Fibroblast of lung (primary cell): Measurements from ENCODE around the gene SPACA4. TPM values are rescaled to one million over a fixed set of nuclear protein-coding genes. Genes with fewer than 3 reads are reported as not detected.

Source experiments
- DNase-seq, 2 donors: peaks; one replicate each; pipeline versions ENCODE4 v3.0.0 to v3.0.0-alpha.2; 2010; ENCODE audit warnings: low read depth in 2 of 2
- H2AFZ ChIP-seq: 2 replicates; pipeline ENCODE4 v1.5.1; 2012; ENCODE audit warnings: low read length, control low read depth, inconsistent platforms
- H3K27ac ChIP-seq: 2 replicates; pipeline ENCODE4 v1.5.1; 2011; ENCODE audit warnings: low read length, control low read depth; ENCODE audit not compliant: insufficient read depth
- H3K27me3 ChIP-seq: 2 replicates; pipeline ENCODE4 v1.5.1; 2011; ENCODE audit warnings: mild to moderate bottlenecking, low read length; ENCODE audit not compliant: control insufficient read depth, insufficient read depth
- H3K36me3 ChIP-seq: 2 replicates; pipeline ENCODE4 v1.5.1; 2011; ENCODE audit warnings: low read length; ENCODE audit not compliant: control insufficient read depth, insufficient read depth
- H3K4me1 ChIP-seq: 2 replicates; pipeline ENCODE4 v1.5.1; 2011; ENCODE audit warnings: low read length; ENCODE audit not compliant: control insufficient read depth, insufficient read depth; ENCODE audit errors: extremely low read depth
- H3K4me2 ChIP-seq: 2 replicates; pipeline ENCODE4 v1.5.1; 2011; ENCODE audit warnings: low read length, control low read depth; ENCODE audit not compliant: insufficient read depth; ENCODE audit errors: extremely low read depth
- H3K4me3 ChIP-seq, 4 experiments: fragments of 200-600 bp in 1 of 4; sonication (generic) in 1 of 4; replicated peaks in 1 of 4; 2 replicates each; pipeline ENCODE4 v1.5.1; 2011 to 2016; ENCODE audit warnings: low read length in 4 of 4, low read depth in 3 of 4, mild to moderate bottlenecking in 3 of 4, control low read depth in 2 of 4, inconsistent platforms in 1 of 4, mixed read lengths in 1 of 4; ENCODE audit not compliant: insufficient read depth in 1 of 4; ENCODE audit errors: control extremely low read depth in 1 of 4
- H3K79me2 ChIP-seq: 2 replicates; pipeline ENCODE4 v1.5.1; 2012; ENCODE audit warnings: mild to moderate bottlenecking, low read length, inconsistent platforms; ENCODE audit not compliant: control insufficient read depth, insufficient read depth
- H3K9ac ChIP-seq: 2 replicates; pipeline ENCODE4 v1.5.1; 2011; ENCODE audit warnings: mild to moderate bottlenecking, low read length, control low read depth; ENCODE audit not compliant: insufficient read depth
- H3K9me3 ChIP-seq: 2 replicates; pipeline ENCODE4 v1.5.1; 2012; ENCODE audit warnings: low read depth, low read length; ENCODE audit not compliant: control insufficient read depth, insufficient read depth
- H4K20me1 ChIP-seq: 2 replicates; pipeline ENCODE4 v1.5.1; 2011; ENCODE audit warnings: low read length; ENCODE audit not compliant: control insufficient read depth, insufficient read depth; ENCODE audit errors: extremely low read depth
- CTCF ChIP-seq, 2 donors: IDR thresholded peaks in 1 of 2; conservative IDR thresholded peaks in 1 of 2; 1 replicate in 1 of 2; 2 replicates in 1 of 2; pipeline ENCODE4 v1.5.1; 2011 to 2012; ENCODE audit warnings: low read length in 2 of 2, control low read depth in 1 of 2, inconsistent platforms in 1 of 2, low read depth in 1 of 2, mild to moderate bottlenecking in 1 of 2
- EZH2 ChIP-seq: IDR thresholded peaks from 2 replicates; pipeline ENCODE4 v1.5.1; 2012; ENCODE audit warnings: low read length, control low read depth, mild to moderate bottlenecking; ENCODE audit errors: missing control alignments
- polyA plus RNA-seq, 2 donors: library from polyadenylated mRNA; depleted of rRNA in 1 of 2; stranded (reverse) in 1 of 2; unstranded in 1 of 2; fragments of >200 nt; gene quantifications; 2 replicates each; pipeline ENCODE4 v1.2.1, GENCODE V29; 2011 to 2012; ENCODE audit warnings: missing spikeins in 1 of 2
- total RNA-seq: library from RNA; depleted of rRNA; stranded (reverse); fragments of >200 nt; gene quantifications from 2 replicates; pipeline ENCODE4 v1.2.1, GENCODE V29; 2014

Gene SPACA4
- total and polyA plus RNA-seq, 2 donors (not counting 1 experiment from before 2014, with no cell fraction given) = not detected

GRCh38 chr19:48588670-48589401 is 17.7 kb upstream of the SPACA4 start:
- H3K4me1 ChIP-seq = peaks cover 4% of the 10 kb centered on the region
- TF ChIP-seq EZH2 (no peak), CTCF (conservative IDR thresholded peaks at IDR 0.05 in 1 of 2, IDR thresholded peaks at IDR 0.05 in 1 of 2; ENCODE audit: low read depth in 1 of 2, low read length in 2 of 2) (peak; percentile 85 to 90)
- DNase-seq = peak; percentile 74 to 81
- H3K36me3 ChIP-seq = no peaks in the 10 kb centered on the region
- H3K9me3 ChIP-seq = no peaks in the 10 kb centered on the region
- H3K4me3 ChIP-seq = peak overlapping the region; percentile 26 to 56 (median 39)
- H4K20me1 ChIP-seq = no peaks in the 10 kb centered on the region
- H3K27me3 ChIP-seq = no peaks in the 10 kb centered on the region
- peak overlapping the region; percentile 79 for H3K4me2 ChIP-seq
- no peak overlapping the region for H3K27ac ChIP-seq
- peak overlapping the region; percentile 24 for H3K9ac ChIP-seq
- peak overlapping the region; percentile 90 for H2AFZ ChIP-seq
- H3K79me2 ChIP-seq = no peaks in the 10 kb centered on the region

- Histone ChIP-seq H3K36me3 (no peaks in the 10 kb centered on the region), H3K27ac (no peak overlapping the region), H2AFZ (no peak overlapping the region), H3K9me3 (no peaks in the 10 kb centered on the region), H3K27me3 (no peaks in the 10 kb centered on the region), H3K4me2 (no peak overlapping the region), H3K4me3 (no peak overlapping the region), H3K79me2 (no peaks in the 10 kb centered on the region), H3K4me1 (no peaks in the 10 kb centered on the region), H4K20me1 (no peaks in the 10 kb centered on the region), H3K9ac (no peak overlapping the region)
- DNase-seq = no peak
- TF ChIP-seq CTCF (conservative IDR thresholded peaks at IDR 0.05 in 1 of 2, IDR thresholded peaks at IDR 0.05 in 1 of 2; ENCODE audit: low read depth in 1 of 2, low read length in 2 of 2) (no peak), EZH2 (no peak)
Measured at GRCh38 chr19:48591021-48591420, 15.5 kb upstream of the SPACA4 start.

- Histone ChIP-seq H3K4me2 (no peak overlapping the region), H3K9ac (no peak overlapping the region), H3K4me1 (no peaks in the 10 kb centered on the region), H3K27me3 (no peaks in the 10 kb centered on the region), H4K20me1 (no peaks in the 10 kb centered on the region), H3K36me3 (no peaks in the 10 kb centered on the region), H3K4me3 (no peak overlapping the region), H3K9me3 (no peaks in the 10 kb centered on the region), H3K27ac (no peak overlapping the region), H2AFZ (no peak overlapping the region), H3K79me2 (no peaks in the 10 kb centered on the region)
- DNase-seq = no peak
- TF ChIP-seq CTCF (conservative IDR thresholded peaks at IDR 0.05 in 1 of 2, IDR thresholded peaks at IDR 0.05 in 1 of 2; ENCODE audit: low read depth in 1 of 2, low read length in 2 of 2) = no peak
- no peak for TF ChIP-seq EZH2
Measured at GRCh38 chr19:48595171-48595570, 11.4 kb upstream of the SPACA4 start.
